ENCODE data around the gene DNM3.

DNA sequence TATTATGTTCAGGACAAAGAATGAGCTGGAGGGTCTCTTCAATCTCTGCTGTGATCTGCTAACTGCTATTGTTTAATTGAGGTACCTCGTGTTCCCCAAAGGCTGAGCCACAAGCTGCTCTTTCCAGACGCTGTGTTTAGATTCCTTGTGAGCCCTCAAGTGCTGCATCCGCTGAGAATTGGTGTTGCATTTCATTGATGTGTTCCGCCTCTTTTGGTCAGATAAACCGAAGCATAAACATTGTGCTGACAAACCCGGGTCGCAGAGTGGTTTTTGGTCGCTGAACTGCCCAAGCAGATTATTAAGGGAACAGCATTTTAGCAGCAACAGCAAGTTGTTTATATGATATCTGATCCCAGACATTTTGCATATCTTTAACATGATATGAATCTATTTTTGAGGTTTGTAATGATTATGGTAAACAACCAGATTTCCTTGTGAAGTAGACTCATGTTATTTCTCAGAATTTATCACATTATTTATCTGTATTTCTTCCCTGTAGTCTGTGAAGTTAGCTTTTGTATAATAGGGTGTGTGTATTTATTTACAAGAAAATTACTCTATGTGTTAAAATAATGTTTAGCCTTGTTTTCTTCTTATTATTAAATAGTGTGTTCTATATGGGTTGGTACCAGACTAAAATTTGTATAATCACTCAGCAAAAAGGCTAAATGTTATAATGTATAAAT is 362.0 kb downstream of the DNM3 start:
- TF ChIP-seq, protein P1, sequence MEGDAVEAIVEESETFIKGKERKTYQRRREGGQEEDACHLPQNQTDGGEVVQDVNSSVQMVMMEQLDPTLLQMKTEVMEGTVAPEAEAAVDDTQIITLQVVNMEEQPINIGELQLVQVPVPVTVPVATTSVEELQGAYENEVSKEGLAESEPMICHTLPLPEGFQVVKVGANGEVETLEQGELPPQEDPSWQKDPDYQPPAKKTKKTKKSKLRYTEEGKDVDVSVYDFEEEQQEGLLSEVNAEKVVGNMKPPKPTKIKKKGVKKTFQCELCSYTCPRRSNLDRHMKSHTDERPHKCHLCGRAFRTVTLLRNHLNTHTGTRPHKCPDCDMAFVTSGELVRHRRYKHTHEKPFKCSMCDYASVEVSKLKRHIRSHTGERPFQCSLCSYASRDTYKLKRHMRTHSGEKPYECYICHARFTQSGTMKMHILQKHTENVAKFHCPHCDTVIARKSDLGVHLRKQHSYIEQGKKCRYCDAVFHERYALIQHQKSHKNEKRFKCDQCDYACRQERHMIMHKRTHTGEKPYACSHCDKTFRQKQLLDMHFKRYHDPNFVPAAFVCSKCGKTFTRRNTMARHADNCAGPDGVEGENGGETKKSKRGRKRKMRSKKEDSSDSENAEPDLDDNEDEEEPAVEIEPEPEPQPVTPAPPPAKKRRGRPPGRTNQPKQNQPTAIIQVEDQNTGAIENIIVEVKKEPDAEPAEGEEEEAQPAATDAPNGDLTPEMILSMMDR (IDR thresholded peaks at IDR 0.05; ENCODE audit: low read depth, low read length, poor library complexity, severe bottlenecking) = no peak
- TF ChIP-seq EZH2phosphoT487 (IDR thresholded peaks at IDR 0.05; ENCODE audit: borderline replicate concordance, low read length) = no peak

Data from DOHH2 (cell line).